ENCODE data around the gene UBE2Q1.
"Not testable (repeated sequence)": the region's sequence is repeated elsewhere in the genome, so short reads cannot be mapped to it uniquely, and the experiment has no call there.

Gene UBE2Q1

GRCh38 chr1:154550657-154551056 is 7.8 kb downstream of the UBE2Q1 start:
- DNase-seq: no peak

GRCh38 chr1:154550070-154550469 is 8.4 kb downstream of the UBE2Q1 start:
- no peak for DNase-seq

DNA sequence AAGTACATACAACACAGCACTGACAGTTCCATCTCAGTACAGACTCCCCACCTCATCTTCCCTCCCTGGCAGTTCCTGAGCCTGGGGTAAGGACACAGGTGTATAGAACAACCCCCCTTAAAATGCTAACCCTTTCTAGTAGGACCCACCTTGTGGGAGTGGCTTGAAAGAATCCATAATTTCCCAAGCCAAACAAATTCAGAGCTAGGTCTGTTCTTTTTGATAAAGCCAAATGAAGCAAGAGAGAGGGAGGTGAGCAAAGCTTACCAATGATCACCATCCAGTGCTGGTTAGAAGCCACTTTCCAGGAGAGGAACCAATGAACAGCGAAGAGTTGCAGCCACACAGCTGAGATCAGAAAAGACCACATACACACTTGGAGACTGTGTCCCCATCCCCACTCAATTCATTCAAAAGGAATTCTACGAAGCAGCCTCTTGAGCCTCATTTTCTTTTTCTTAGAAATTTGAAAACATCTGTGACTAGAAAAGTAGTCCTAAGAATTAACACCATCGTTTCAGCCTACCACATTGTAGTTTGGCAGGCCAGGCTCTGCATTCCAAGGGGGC is 9.2 kb downstream of the UBE2Q1 start:
- DNase-seq: no peak

DNA sequence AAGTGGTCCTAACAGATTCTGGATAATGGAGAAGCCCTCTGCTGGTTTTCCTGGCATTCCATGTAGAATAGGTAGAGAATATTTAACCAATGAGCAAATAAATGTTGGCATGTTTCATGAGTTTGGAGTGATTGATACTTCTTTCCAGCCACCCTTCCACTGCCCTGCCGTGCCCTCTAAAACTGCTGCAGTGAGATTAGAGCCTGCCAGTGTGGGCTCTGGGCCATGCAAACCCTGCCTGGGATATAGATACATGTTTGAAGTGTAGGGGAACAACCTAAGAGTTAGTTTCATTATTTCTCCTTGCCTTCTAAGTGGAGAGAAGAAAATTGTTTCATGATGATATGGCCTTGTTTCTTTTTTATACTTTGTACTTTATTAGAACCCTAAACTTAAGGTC is 10.4 kb downstream of the UBE2Q1 start:
- DNase-seq: no peak

DNA sequence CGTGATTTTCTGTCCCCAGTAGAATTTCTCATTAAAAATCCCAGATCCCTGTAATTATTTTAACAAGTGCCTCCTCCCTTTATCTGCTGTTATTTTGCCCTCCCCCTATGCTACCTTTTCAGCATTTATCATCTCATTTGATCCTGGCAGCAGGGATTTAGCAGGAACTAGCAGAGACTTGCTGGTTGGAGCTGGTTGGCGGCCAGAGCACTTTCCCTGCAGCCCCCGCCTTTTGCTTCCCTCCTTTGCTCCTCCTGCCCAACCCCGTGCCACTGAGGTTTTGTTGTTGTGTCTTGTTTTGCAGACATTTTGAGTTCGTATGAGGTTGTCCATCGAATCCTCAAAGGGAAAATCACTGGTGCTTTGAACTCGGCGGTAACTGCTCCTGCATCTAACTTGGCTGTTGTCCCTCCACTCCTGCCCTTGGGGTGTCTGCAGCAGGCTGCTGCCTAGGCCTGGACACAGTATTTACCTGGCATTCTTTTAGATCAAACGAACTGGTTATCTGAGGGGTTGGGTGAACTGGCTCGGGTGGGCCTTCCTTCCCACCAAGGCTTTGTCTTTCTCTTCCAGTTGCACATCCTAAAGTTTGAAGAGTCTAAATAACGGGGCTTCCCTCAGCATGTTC is 11.2 kb downstream of the UBE2Q1 start:
- no peak for DNase-seq

- peak; percentile 34 for DNase-seq
Observed at GRCh38 chr1:154546264-154547063, 12.0 kb downstream of the UBE2Q1 start.

DNA sequence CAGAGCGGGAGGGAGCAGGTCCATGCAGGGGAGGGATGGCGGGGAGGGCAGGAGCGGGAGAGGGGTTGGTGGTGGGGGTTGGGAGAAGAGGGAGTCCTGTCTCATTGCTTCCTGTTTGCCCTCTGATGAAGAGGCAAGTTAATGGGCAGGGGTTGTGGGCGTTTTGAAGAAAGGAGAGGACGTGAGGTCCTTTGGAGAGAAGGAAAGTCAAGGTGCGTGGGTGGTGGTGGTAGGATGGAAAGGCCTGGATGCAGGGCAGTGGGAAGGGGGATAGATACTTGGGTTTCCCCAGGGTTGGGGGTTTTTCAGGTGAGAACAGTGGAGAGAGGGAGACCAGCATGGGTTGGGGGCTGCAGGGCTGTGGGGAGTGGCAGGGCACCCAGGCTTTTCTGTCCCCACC is 17.2 kb downstream of the UBE2Q1 start:
- DNase-seq: no peak

- no peak for DNase-seq
Observed at GRCh38 chr1:154539486-154540483, 18.7 kb downstream of the UBE2Q1 start.

GRCh38 chr1:154536570-154536969 is 21.9 kb downstream of the UBE2Q1 start:
- DNase-seq: no peak

DNA sequence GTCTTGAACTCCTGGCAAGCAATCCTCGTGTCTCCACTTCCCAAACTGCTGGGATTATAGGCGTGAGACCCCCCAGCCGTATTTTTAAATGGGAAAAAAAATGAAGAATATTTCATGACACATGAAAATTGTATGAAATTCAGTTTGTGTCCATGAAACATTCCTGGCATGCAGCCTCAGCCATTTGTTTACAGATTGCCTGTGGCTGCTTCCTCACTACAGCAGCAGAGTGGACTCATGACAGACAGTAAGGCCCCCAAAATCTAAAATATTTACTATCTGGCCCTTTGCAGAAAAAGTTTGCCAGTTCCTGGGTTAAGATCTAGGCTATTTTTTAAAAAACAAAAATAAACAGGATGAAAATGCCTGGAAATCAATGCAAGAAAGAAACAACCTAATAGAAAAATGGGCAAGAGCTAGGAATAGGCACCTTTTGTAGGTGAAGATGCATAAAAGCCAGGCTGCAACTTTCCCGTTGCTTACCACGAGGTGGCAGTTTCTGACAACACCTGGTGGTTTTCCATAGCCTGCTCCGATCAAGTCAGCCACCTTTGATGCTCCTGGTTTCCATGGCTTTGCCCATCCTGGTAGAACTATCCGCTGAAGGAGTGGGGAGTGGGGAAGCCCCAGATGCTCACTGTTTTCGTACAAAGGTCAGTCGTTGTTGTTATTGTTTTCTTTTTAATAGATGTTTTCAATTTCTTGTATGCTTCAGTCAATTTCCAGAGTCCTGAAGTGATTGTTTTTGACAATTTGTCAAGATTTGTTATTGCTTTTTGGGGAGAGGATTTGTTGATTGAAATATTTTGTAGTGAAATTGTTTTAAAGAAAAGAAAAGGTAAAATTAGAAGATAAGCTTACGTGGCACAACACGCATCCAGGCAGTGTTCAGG is 24.3 kb downstream of the UBE2Q1 start:
- DNase-seq: no peak

DNA sequence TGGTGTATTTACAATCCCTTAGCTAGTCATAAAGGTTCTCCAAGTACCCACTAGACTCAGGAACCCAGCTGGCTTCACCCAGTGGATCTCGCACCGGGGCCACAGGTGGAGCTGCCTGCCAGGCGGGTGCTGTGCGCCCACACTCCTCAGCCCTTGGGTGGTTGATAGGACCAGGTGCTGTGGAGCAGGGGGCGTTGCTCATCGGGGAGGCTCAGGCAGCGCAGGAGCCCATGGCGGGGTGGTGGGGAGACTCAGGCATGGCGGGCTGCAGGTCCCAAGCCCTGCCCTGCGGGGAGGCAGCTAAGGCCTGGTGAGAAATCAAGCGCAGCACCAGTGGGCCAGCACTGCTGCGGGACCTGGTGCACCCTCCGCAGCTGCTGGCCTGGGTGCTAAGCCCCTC is 26.5 kb downstream of the UBE2Q1 start:
- DNase-seq: not testable (repeated sequence)

DNA sequence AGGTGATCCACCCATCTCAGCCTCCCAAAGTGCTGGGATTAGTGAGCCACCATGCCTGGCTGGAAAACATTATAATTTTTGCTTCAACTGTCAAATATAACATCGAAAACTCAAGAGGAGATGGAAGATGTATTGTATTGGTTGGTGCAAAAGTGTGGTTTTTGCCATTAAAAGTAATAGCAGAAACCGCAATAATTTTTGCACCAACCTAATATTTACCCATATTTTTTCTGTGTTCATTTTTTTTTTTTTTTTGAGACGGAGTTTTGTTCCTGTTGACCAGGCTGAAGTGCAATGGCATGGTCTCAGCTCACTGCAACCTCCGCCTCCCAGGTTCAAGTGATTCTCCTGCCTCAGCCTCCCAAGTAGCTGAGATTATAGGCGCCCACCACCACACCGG is 29.2 kb downstream of the UBE2Q1 start:
- DNase-seq: no peak

GRCh38 chr1:154527192-154527591 is 31.3 kb downstream of the UBE2Q1 start:
- DNase-seq: no peak

- no peak for DNase-seq
Observed at GRCh38 chr1:154524881-154525280, 33.6 kb downstream of the UBE2Q1 start.

DNA sequence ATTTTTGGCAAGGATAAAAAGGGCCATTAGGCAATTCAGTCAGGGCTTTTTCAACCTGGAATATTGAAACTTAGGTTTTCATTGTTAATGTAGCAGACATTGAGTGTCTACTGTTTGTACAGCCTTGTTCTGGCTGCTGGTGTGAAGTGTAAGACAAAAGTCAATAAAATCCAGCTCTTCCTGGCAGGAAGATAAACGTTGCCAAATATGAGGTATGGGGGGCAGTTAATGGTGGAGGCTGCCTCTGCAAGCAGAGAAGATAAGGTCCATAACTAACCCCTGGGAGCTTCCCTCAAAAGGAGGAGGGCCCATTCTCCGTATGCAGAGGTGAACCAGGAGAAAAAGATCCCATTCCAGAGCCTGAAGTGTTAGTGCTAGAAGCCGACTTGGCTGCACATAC is 36.8 kb downstream of the UBE2Q1 start:
- DNase-seq: no peak

GRCh38 chr1:154520333-154520732 is 38.1 kb downstream of the UBE2Q1 start:
- no peak for DNase-seq

- DNase-seq: no peak
Observed at GRCh38 chr1:154519591-154519991, 38.9 kb downstream of the UBE2Q1 start.

DNA sequence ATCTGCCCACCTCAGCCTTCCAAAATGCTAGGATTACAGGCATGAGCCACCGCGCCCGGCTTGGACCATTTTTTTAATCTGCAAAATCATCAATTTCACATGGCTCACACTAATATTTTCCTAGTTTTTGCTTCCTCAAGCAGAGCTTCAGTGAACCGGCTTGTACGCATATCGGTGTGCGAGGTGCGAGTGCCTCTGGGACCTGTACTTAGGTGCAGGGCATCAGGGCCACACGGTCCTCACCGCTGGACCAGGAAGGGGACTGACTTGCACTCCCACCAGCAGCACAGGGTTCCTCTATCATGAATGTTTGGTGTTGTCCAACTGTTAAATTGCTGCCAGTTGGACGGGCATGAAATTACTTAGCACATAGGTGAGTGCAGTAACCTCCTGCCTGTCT is 40.8 kb downstream of the UBE2Q1 start:
- no peak for DNase-seq

DNA sequence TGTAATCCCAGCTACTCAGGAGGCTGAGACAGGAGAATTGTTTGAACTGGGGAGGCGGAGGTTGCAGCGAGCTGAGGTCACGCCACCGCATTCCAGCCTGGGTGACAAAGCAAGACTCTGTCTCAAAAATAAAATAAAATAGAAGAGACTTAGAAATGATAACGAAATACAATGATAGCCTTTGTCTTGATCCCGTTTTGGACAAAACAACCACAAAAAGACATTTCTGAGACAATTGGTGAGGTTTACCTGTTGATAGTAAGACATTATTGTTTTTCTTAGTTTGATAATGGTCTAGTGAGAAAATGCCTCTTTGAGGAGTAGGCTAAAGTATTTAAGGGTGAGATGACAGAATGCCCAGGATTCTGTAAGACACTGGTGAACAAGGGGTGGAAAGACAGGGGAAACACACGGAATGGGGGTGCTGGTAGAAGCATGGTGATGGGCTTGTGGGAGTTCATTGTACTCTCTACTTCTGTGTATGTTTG is 44.4 kb downstream of the UBE2Q1 start:
- DNase-seq: no peak

DNA sequence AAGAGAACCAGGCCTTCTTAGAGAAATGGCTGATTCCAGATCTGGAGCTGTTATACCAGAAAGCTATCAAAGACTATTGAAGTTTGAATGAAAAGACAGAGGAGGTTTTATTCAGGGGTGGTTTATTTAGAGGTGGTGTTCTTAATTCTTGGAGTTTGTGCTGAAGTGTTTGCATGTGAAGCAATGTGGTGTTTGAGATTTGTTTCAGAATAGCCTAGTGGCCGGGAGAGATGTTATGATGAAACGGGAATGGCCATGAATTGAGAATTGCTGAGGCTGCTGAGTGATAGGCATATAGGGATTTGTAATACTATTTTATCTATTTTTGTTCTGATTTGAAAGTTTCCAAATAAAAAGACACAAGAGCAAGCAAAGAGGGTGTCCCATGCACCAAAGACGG is 45.7 kb downstream of the UBE2Q1 start:
- no peak for DNase-seq

DNA sequence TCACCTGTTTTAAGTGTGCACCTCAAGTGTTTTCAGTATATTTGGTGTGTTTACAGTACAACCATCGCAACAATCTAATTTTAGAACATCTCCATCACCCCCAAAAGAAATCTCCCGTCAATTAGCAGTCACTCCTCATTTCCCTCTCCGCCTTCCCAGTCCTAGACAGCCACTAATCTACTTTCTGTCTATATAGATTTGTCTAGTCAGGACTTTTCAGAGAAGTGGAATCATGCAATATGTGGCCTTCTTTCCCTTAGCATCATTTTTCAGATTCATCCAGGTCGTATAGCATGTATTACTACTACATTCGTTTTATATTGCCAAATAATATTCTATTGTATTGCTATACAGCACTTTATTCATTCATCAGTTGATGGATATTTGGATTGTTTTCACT is 54.6 kb downstream of the UBE2Q1 start:
- no peak for DNase-seq

- DNase-seq: no peak
Observed at GRCh38 chr1:154502744-154503115, 55.7 kb downstream of the UBE2Q1 start.
